ENCODE results near the gene HLA-DRB1.

DNA sequence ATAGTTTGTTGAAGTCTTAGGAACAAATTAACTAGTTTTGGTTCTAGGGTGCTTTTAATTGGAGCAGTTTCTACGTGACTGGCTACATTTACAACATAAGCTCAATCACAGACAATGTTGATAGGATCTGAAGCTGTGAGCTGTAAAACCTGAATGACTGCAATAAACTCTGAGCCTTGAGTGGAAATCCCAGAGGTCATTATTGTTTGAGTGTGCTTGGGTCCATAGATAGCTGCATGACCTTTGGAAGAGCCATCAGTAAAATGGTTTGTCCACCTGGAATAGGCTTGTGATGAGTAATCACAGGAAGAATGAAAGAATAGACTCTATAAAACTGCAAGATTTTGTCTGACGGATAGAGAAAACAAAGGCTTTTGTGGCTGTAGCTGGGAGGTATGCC is 26.7 kb downstream of the HLA-DRB1 start:
- TF ChIP-seq, protein P1, sequence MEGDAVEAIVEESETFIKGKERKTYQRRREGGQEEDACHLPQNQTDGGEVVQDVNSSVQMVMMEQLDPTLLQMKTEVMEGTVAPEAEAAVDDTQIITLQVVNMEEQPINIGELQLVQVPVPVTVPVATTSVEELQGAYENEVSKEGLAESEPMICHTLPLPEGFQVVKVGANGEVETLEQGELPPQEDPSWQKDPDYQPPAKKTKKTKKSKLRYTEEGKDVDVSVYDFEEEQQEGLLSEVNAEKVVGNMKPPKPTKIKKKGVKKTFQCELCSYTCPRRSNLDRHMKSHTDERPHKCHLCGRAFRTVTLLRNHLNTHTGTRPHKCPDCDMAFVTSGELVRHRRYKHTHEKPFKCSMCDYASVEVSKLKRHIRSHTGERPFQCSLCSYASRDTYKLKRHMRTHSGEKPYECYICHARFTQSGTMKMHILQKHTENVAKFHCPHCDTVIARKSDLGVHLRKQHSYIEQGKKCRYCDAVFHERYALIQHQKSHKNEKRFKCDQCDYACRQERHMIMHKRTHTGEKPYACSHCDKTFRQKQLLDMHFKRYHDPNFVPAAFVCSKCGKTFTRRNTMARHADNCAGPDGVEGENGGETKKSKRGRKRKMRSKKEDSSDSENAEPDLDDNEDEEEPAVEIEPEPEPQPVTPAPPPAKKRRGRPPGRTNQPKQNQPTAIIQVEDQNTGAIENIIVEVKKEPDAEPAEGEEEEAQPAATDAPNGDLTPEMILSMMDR (IDR thresholded peaks at IDR 0.05): no peak
- TF ChIP-seq POLR2A (IDR thresholded peaks at IDR 0.05; ENCODE audit: low read depth): no peak
- TF ChIP-seq EP300 (IDR thresholded peaks at IDR 0.05): no peak

Data from esophagus muscularis mucosa (tissue), 4 donors.